HG03520 (cell line): Measurements from ENCODE around the gene KCNH5.

ENCODE experiments used
- ATAC-seq: cut with Tn5 transposase; IDR thresholded peaks from one replicate; pipeline ENCODE4 v1.9.1; 2021; ENCODE audit warnings: mild to moderate bottlenecking, moderate library complexity; ENCODE audit not compliant: unreplicated experiment

KCNH5 gene

DNA sequence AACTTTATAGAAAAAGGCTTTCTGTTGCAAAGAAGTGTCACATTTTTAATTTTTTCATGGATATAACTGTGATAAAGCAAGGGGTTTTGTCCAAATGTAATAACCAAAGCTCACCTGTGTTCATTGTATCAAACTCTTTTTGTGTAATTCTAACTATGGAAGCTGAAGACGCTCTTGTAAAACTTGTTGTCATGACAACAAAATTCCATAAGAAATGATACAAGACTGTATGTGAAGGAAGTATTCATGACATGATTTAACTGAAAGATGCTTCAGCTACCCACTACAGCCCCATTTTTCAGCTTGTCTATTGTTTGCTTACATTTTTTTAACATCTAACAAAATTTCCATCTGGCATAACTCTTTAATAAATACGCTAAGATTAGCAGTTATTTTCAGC lies 360.9 kb downstream of the KCNH5 start:
- ATAC-seq = no peak

DNA sequence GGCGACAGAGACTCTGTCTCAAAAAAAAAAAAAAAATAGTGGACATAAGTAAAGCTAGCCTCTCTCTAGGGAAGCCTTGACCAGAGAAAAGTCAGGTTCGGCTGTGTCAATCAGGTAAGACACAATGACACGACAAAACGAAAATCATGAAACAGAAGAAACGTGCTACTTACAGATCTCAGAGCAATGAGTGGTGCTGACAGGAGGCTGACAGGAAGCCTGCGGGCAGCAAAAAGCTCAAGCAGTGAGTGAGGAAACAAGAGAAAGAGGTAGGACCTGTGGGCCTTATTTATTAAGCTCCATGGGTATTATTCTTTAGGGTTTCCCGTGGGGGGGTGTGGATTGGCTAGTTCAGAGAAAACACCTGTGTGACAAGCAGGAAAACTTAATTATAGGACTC lies 363.1 kb downstream of the KCNH5 start:
- ATAC-seq = no peak

DNA sequence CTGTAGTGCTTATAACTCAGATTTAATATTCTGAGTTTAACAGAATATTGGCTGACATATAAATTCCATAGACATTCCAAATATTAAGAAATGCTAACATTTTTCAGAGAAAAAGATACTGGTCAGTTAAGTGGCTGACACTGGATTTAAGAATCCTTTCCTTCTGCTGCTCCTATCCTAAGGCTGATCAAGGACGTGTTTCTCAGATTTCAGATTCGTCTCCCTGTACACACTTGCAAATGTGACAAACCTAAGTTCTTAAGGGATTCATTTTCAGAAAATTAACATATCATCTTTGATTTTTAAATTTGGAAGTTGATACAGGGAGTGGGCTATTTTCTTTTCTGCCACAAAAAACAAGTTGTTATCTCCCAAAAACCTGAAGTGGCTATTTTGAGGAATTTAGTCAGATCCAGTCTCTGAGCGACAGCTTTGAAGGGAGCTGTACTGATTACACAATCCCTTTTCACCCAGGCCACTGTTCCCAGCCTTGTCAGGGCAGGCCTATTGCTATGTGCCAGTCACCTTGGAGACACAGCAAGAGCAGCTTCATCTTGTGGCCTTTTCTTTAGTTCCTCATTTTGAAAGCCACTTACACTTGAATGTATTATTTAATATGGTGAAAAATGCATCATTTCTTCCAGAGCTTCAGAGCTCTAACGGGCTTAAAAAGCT lies 370.6 kb downstream of the KCNH5 start:
- ATAC-seq = no peak

DNA sequence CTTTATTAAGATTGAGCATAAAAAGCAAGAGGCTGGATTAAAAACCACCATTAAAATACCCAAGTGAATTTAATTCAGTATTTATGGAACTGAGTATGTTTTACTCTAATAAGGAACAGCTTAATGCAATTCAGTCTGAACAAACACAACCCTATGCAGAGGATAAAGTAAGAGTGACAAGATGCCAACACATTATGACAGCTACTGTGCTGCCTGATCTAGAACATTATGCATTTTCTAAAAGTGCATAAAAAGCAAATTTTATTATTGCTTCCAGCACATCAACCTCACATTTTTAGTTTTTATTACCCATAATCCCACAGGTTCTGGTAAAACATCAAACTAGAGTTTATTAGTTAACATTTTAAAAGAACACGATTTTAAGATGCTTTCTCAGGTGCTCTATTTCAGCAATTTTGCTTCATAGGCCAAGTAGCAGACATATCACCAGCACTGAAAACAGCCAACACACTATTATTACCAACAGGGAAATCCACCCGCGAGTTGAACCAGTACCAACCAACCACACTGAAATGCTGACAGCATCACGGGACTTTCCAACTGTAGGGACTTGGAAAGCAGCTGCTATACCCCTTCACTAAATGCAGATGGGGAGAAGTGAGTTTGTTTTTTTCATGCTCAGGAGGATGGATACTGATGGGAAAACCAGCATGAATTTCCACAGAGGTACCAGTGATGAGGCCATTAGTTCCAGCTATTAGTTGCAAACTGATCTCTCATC lies 372.1 kb downstream of the KCNH5 start:
- ATAC-seq = no peak

DNA sequence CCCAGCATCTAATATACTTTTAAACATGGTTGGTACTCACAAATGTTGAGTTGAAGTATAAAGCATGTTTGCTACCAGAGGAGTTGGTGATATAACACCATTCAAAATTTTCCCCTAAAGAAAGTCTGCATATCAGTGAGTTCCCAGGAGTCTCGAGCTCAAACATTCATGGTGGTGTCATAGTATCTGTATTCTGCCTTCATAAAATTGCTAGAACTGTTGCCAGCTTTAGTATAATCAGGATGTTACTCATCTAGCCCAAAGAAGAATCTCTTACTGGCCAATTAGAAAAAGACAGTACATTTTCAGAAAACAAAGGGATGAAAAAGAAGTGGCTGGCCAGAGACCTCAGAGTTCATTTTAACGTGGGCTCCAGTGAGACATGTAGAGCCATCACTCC lies 374.7 kb downstream of the KCNH5 start:
- ATAC-seq = no peak

DNA sequence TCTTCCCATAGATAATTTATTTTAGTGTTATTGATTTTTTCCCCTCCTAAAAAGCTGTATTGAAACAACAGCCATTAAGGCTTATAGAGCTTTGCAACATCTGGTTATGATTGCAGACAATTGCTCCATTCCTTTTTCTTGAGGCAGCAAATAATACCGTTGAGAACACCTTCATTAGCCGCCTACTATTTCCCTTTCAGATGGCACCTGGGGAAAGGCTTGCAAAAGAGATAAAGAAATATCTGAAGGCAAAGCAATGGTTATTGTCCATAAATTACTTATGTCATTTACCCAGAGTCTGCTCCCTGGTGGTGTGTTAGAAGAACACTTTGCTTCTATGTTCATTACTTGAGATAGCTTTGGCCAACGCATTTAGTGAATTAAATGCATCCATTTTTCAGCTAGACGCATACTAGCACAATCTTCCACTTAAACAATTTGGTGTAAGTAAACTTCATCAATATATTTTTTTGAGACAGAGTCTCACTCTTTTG lies 377.8 kb downstream of the KCNH5 start:
- ATAC-seq = no peak

DNA sequence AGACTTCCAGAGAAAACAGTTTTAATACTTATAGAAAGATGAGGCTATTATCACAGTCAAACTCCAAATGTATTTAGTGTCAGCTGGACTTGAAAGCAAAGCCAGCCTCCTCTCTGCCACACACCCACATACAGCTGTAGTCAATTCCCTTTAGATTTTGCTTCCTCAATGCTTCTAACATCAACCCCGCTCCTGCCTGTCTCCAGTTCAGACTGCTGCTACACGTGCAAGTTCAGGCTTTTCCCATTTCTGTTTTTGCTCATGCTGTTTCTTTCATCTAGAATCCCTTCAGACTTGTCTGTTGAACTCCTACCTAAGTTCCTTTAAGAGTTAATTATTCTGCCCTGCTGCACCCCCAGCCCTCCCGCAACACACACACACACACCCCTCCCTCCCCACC lies 380.0 kb downstream of the KCNH5 start:
- no peak for ATAC-seq

DNA sequence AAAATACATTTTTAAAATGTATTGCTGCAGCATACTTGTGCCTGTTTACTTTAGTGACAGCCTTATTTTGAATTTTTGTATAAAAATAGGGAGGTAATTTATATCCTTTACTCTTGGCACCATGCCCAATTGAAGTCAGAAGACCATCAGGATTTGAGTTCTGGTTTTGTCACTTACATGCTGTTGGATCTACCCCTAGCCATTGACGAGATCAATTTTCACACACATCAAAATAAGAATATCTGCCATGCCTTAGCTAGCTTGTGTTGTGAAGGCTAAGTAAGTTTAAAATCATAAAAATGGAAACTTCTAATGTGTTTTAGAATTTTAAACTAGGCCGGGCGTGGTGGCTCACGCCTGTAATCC lies 381.8 kb downstream of the KCNH5 start:
- no peak for ATAC-seq

DNA sequence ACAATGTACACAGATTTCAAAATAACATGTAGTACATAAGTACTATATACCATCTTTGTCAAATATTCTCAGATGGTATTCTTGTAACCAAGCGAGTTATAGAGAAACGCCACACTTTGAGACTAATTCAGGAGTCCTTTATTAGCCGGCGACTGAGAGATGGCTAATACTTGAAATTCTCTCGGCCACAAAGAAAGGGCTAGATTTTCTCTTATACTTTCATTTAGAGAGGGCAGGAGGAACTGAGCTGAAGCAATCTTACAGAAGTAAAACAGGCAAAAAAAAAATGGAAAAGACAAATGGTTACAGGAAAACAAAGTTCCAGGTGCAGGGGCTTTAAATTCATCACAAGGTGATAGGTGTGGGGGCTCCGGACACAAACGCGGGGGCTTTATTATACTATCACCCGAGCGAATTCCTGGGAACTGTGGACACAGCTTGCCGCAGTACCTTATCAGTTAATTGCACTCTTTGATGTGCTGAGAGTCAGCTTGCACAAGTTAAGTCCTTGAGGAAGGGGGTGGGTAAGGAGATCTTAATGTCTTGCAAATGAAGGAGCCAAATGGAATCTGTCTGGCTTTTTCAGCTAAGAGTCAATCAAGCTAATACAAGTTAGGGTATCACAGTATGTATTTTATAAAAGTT lies 382.3 kb downstream of the KCNH5 start:
- ATAC-seq = no peak

DNA sequence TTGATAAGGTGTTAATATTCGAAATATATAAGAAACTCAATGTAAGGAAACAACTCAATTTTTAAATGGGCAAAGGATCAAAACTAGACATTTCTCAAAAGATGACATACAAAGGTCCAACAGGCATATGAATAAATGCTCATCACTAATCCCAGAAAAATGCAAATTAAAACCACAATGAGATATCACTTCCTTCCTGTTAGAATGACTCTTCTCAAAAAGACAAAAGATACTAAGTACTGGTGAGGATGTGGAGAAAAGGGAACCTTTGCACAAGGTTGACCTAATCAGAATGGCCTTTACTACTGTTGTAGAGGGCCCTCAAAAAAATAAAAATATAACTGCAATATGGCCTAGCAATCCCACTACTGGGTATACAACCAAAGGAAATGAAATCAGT lies 383.4 kb downstream of the KCNH5 start:
- no peak for ATAC-seq

DNA sequence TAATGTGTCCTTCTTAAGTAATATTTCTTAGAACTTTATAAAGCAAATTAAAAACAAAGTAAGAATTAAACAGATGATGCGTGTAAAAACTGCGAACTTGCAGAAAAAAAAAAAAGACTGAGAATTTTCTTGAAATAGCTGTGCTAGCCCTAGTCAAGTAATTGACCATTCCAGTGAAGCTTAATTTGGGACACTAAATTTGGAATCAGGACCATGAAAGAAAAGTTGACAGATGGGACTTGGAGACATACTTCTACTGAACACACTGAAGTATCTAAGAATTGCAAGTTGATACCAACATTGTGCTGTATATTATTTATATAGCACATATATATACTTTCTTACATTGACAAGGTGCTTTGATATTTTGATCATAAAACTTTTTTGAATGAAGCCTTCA lies 386.6 kb downstream of the KCNH5 start:
- no peak for ATAC-seq

DNA sequence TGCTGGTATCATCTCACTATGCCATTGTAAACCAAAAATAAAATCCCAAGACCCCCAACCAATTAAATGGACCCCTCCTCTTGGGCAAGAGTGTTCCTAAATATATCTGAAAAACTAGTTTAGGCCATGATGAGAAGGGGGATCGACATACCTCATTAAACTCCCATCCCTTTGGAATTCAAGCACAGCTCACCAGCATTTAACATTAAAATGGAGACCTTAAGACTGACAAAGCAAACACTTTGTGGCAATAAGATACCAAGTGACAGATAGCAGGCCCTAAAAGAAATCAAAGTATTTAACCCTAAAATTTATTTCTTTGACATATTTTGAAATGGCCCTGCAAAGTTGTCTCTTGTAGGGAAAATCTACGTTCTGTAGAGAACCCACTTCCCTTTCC lies 387.9 kb downstream of the KCNH5 start:
- ATAC-seq = no peak

DNA sequence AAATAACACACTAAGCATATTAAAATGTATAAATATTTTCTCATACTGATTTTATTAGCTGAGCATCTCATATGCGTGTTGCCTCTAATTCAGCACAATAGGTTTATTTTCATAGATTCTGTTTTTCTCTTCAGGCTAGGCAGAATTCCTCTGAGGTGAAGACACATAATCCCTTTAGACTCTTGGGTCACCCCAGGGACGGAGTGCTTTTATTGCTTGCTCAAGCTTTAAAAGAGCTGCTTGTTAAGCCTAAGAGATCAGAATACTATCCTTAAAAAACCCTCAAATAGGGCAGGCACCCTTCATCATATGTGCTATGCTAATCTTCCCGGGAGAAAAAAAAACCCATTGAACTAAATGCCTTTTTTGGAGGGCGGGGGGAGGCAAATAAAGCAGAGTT lies 390.1 kb downstream of the KCNH5 start:
- ATAC-seq = no peak

DNA sequence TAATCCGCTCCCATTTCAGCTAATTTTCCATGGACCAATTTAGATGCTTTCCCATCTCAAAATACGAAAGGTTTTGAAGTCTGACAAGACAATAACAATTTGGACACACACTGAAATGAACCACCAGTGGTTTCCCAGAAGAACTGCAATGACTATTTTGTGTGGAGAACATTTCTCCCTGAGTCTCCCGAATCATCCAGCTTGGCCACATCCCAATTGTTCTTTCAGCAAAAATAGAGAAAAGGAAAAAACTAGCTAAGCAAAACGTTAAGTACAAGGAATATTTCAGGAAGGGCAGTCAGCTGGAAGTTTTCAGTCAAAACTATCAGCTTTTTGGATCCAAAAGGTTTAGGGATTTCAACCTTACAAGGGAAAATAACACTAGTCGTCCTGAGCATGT lies 390.6 kb downstream of the KCNH5 start:
- ATAC-seq = no peak
